Panc1 (cell line): ENCODE data around the gene ZNF691.

Experiments used
- CTCF ChIP-seq: fragments of 450-650 bp; IDR thresholded peaks from 2 replicates; pipeline ENCODE4 v1.5.1; 2017; ENCODE audit warnings: mild to moderate bottlenecking
- POLR2AphosphoS5 ChIP-seq: IDR thresholded peaks from 2 replicates; pipeline ENCODE4 v1.6.1; 2012; ENCODE audit warnings: mild to moderate bottlenecking, low read depth, low read length, moderate library complexity
- SIN3A ChIP-seq: IDR thresholded peaks from 2 replicates; pipeline ENCODE4 v1.6.1; 2012; ENCODE audit warnings: low read depth, mild to moderate bottlenecking, low read length, moderate library complexity, borderline replicate concordance; ENCODE audit not compliant: insufficient read depth
- TCF7L2 ChIP-seq: IDR thresholded peaks from 2 replicates; pipeline ENCODE4 v1.6.1; 2011; ENCODE audit warnings: mild to moderate bottlenecking, low read depth, low read length, inconsistent platforms
- TF ChIP-seq, protein P1 (sequence below), 2 experiments: IDR thresholded peaks; 2 replicates each; pipeline ENCODE4 v1.6.1; 2011 to 2012; ENCODE audit warnings: low read depth in 2 of 2, control low read depth in 1 of 2, low read length in 1 of 2, mild to moderate bottlenecking in 1 of 2, moderate library complexity in 1 of 2; ENCODE audit not compliant: insufficient read depth in 1 of 2

DNA sequence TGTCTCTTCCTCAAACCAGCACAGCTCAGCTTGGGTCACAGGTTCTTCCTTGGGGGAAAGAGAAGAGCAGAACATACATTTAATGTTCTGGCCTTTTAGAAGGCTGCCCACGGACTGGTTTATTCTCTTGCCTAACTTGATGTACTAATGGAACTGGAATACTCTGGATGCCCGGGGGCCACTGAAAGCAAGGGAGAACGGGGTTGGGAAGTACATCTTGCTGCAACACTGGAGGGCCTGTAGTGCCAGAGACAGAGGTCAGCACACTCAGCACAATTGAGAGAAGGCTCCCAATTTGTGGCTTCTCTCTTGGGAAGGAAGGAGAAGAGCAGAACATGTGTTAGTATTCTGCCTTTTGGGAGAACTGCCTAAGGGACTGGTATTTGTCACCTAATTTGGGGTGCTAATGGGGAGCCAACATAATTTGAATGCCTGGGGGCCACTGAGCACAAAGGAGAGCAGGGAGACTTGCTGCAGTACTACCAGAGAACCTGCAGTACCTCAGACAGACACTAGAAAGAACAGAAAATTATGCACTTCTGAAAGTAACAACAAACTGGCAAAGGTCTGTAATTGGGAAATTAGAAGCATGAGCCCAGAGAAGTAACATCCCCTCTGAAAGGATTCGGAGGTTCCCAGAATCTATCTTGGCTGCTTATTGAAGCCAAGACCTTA is 14.1 kb downstream of the ZNF691 start:
- TF ChIP-seq CTCF: no peak
- TF ChIP-seq POLR2AphosphoS5: no peak
- no peak for TF ChIP-seq TCF7L2
- no peak for TF ChIP-seq SIN3A
- TF ChIP-seq, protein P1, sequence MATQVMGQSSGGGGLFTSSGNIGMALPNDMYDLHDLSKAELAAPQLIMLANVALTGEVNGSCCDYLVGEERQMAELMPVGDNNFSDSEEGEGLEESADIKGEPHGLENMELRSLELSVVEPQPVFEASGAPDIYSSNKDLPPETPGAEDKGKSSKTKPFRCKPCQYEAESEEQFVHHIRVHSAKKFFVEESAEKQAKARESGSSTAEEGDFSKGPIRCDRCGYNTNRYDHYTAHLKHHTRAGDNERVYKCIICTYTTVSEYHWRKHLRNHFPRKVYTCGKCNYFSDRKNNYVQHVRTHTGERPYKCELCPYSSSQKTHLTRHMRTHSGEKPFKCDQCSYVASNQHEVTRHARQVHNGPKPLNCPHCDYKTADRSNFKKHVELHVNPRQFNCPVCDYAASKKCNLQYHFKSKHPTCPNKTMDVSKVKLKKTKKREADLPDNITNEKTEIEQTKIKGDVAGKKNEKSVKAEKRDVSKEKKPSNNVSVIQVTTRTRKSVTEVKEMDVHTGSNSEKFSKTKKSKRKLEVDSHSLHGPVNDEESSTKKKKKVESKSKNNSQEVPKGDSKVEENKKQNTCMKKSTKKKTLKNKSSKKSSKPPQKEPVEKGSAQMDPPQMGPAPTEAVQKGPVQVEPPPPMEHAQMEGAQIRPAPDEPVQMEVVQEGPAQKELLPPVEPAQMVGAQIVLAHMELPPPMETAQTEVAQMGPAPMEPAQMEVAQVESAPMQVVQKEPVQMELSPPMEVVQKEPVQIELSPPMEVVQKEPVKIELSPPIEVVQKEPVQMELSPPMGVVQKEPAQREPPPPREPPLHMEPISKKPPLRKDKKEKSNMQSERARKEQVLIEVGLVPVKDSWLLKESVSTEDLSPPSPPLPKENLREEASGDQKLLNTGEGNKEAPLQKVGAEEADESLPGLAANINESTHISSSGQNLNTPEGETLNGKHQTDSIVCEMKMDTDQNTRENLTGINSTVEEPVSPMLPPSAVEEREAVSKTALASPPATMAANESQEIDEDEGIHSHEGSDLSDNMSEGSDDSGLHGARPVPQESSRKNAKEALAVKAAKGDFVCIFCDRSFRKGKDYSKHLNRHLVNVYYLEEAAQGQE (IDR thresholded peaks at IDR 0.05; ENCODE audit: insufficient read depth in 1 of 2, low read depth in 2 of 2, low read length in 1 of 2): no peak
